ENCODE results near the gene OSBP2.

DNA sequence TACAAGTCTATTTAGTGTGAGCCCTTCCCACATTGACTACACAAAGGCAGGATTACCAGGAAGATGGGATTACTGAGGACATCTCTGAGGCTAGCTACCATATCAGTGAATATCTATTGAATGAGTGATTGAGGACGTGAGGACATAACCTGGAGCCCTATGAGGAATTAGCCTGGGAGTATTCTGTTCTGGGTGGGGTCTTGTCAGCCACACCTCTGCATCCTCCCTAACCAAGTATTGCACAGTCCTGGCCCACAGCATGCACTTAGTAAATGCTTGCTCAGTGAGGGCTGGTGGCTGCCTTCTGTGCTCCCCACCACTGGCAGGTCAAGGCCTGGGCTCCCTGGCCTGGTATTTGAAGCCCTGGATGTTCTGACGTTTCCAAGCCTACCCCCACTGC is 41.8 kb upstream of the OSBP2 start:
- TF ChIP-seq CTCF (conservative IDR thresholded peaks at IDR 0.05; ENCODE audit: low read length): no peak
- TF ChIP-seq EZH2phosphoT487 (IDR thresholded peaks at IDR 0.05; ENCODE audit: borderline replicate concordance): no peak

Measured in Loucy (cell line).